Lung (tissue), 12 donors: Measurements from ENCODE around the gene METTL27. TPM values are rescaled to one million over a fixed set of nuclear protein-coding genes. Genes with fewer than 3 reads are reported as not detected.
"Not testable (repeated sequence)": the region's sequence is repeated elsewhere in the genome, so short reads cannot be mapped to it uniquely, and the experiment has no call there.

Experiments used
- ATAC-seq: fragments of 200-7000 bp; cut with Tn5 transposase; one replicate; pipeline ENCODE4 v1.9.1; 2020; ENCODE audit warnings: moderate number of reproducible peaks; ENCODE audit not compliant: insufficient read depth, low FRiP score
- DNase-seq, 3 donors: peaks; one replicate each; pipeline ENCODE4 v3.0.0-alpha.2; 2013 to 2017
- H3K27ac ChIP-seq, 2 donors: one replicate each; pipeline ENCODE4 v1.5.1; 2013; ENCODE audit warnings: mild to moderate bottlenecking in 2 of 2, moderate library complexity in 2 of 2, control low read depth in 1 of 2, inconsistent platforms in 1 of 2, low read depth in 1 of 2, low read length in 1 of 2
- H3K27me3 ChIP-seq, 3 donors: one replicate each; pipeline ENCODE4 v1.5.1; 2013; ENCODE audit warnings: low read length in 2 of 3; ENCODE audit not compliant: control insufficient read depth in 3 of 3, insufficient read depth in 3 of 3
- H3K36me3 ChIP-seq, 4 donors: one replicate each; pipeline ENCODE4 v1.5.1; 2013; ENCODE audit warnings: low read length in 4 of 4, mild to moderate bottlenecking in 1 of 4, moderate library complexity in 1 of 4; ENCODE audit not compliant: control insufficient read depth in 4 of 4, insufficient read depth in 4 of 4
- H3K4me1 ChIP-seq, 5 donors: one replicate each; pipeline ENCODE4 v1.5.1; 2013; ENCODE audit warnings: low read length in 5 of 5, mild to moderate bottlenecking in 2 of 5, moderate library complexity in 1 of 5; ENCODE audit not compliant: control insufficient read depth in 5 of 5, insufficient read depth in 5 of 5
- H3K4me3 ChIP-seq: one replicate; pipeline ENCODE4 v1.5.1; 2013; ENCODE audit warnings: mild to moderate bottlenecking, control low read depth, moderate library complexity
- H3K9ac ChIP-seq, 2 donors: one replicate each; pipeline ENCODE4 v1.5.1; 2013; ENCODE audit warnings: low read length in 2 of 2, control low read depth in 1 of 2; ENCODE audit not compliant: insufficient read depth in 1 of 2
- H3K9me3 ChIP-seq, 4 donors: one replicate each; pipeline ENCODE4 v1.5.1; 2013; ENCODE audit warnings: low read length in 3 of 4, mild to moderate bottlenecking in 1 of 4, moderate library complexity in 1 of 4; ENCODE audit not compliant: control insufficient read depth in 4 of 4, insufficient read depth in 3 of 4
- WGBS, 2 donors: extraction: QIAGEN DNeasy Blood & Tissue Kit; methylation state at CpG; one replicate each; pipeline ENCODE4 v1.1.7; 2013; 5-methylcytosine and 5-hydroxymethylcytosine counted together
- polyA plus RNA-seq, 2 donors: library from polyadenylated mRNA; stranded (reverse); fragments of 200-250 nt; gene quantifications; one replicate each; pipeline ENCODE4 v1.2.1, GENCODE V29; 2013
- total RNA-seq, 2 donors: library from RNA; depleted of rRNA in 1 of 2; stranded (reverse); fragments of >200 nt in 1 of 2; gene quantifications; one replicate each; pipeline ENCODE4 v1.2.1, GENCODE V29; 2014 to 2021
- TF ChIP-seq, protein P1 (sequence below): IDR thresholded peaks from 2 replicates; pipeline ENCODE4 v1.5.1; 2012; ENCODE audit warnings: mild to moderate bottlenecking; ENCODE audit errors: control extremely low read depth, extremely low read depth
- donor health status: control.
- donor health status: control.
- donor health status: Bipolar disorder and iron deficiency.
- donor health status: healthy.
- donor health status: DM: yes; HTN: yes; CAD: no.

METTL27 gene
- total and polyA plus RNA-seq, 4 donors: 2.3 to 22.1 (median 5.1) TPM

DNA sequence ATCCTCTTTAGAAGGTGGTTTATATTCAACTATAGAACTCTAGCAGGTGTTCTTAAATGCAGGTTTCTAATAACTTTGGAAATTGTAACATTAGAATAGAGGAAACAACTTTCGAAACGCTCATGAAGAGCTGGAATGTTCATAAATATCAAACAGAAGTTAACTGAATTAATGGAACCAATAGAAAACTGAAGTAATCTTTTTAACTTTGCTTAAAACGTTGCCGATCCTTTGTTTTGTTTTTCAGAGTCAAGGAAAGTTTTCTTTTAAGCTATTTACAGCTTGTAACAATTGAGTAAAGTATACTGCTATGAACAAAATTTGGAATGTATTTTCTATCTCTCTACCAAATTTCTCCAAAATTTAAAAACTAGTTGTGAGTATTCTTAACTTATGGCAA, 53.3 kb downstream of the METTL27 start:
- TF ChIP-seq, protein P1, sequence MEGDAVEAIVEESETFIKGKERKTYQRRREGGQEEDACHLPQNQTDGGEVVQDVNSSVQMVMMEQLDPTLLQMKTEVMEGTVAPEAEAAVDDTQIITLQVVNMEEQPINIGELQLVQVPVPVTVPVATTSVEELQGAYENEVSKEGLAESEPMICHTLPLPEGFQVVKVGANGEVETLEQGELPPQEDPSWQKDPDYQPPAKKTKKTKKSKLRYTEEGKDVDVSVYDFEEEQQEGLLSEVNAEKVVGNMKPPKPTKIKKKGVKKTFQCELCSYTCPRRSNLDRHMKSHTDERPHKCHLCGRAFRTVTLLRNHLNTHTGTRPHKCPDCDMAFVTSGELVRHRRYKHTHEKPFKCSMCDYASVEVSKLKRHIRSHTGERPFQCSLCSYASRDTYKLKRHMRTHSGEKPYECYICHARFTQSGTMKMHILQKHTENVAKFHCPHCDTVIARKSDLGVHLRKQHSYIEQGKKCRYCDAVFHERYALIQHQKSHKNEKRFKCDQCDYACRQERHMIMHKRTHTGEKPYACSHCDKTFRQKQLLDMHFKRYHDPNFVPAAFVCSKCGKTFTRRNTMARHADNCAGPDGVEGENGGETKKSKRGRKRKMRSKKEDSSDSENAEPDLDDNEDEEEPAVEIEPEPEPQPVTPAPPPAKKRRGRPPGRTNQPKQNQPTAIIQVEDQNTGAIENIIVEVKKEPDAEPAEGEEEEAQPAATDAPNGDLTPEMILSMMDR: no peak

DNA sequence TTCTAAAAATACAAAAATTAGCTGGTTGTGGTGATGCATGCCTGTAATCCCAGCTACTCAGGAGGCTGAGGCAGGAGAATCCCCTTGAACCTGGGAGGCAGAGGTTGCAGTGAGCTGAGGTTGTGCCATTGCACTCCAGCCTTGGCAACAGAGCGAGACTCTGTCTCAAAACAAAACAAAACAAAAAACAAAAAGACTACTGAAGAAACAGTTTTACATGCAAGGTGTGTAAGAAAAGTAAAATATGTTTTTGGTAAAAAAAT, 54.6 kb downstream of the METTL27 start:
- not testable (repeated sequence) for ATAC-seq, H3K9ac ChIP-seq, H3K4me1 ChIP-seq, H3K4me3 ChIP-seq, DNase-seq, H3K27me3 ChIP-seq, H3K27ac ChIP-seq, H3K36me3 ChIP-seq, H3K9me3 ChIP-seq
- WGBS, 2 donors: 82 to 88% methylated on average over 1 of the region's 1 CpG

More for the DNA sequence above, 53.3 kb downstream of the METTL27 start:
- Histone ChIP-seq H3K27me3 (no peaks in the 10 kb centered on the region), H3K9ac (no peak overlapping the region), H3K9me3 (no peaks in the 10 kb centered on the region), H3K27ac (no peak overlapping the region), H3K36me3 (no peaks in the 10 kb centered on the region), H3K4me3 (no peak overlapping the region), H3K4me1 (no peaks in the 10 kb centered on the region)
- ATAC-seq (no peak), DNase-seq (no peak)
- 83 to 94% methylated on average over 4 of the region's 4 CpGs for WGBS, 2 donors

DNA sequence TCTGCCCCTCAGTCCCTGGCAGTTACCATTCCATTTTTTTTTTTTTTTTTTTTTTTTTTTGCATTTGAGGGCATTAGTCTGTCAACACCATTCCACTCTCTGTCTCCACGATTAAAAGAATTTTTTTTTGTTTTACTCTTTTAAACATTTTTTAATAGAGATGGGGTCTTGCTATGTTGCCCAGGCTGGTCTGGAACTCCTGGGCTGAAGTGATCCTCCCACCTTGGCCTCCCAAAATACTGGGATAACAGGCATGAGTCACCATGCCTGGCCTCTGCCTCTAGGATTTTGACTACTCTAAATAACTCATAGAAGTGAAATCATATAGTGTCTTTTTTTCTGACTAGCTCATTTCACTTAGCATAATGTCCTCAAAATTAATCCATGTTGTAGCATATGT, 55.7 kb downstream of the METTL27 start:
- ATAC-seq: no peak
- 68 to 93% methylated on average over 1 of the region's 1 CpG for WGBS, 2 donors
- Histone ChIP-seq H3K27ac (no peak overlapping the region), H3K4me3 (no peak overlapping the region), H3K4me1 (no peaks in the 10 kb centered on the region), H3K9me3 (no peaks in the 10 kb centered on the region), H3K27me3 (no peaks in the 10 kb centered on the region), H3K9ac (no peak overlapping the region), H3K36me3 (no peaks in the 10 kb centered on the region)
- no peak for DNase-seq
- TF ChIP-seq, protein P1: no peak

Other genes starting within 250 kb of the METTL27 start
- 10 to 100 TPM in 1 of 2 donors, 1 to 10 TPM in 1; 1.3 to 16.1 TPM for gene MLXIPL, start 218.0 kb downstream of the METTL27 start, total RNA-seq
- 10 to 100 TPM in 1 of 2 donors, 1 to 10 TPM in 1; 3.4 to 10.0 TPM for gene MLXIPL, start 218.0 kb downstream of the METTL27 start, polyA plus RNA-seq
- gene VPS37D, start 174.7 kb downstream of the METTL27 start, total RNA-seq: 1 to 10 TPM; 1.3 to 5.5 TPM
- 1 to 10 TPM in 1 of 2 donors, under 1 TPM in 1; 0.66 to 1.3 TPM for gene VPS37D, start 174.7 kb downstream of the METTL27 start, polyA plus RNA-seq
- 10 to 100 TPM in 1 of 2 donors, 1 to 10 TPM in 1; 5.3 to 14.4 TPM for gene DNAJC30, start 159.1 kb downstream of the METTL27 start, total RNA-seq
- 10 to 100 TPM in 1 of 2 donors, 1 to 10 TPM in 1; 8.1 to 10.0 TPM for gene DNAJC30, start 159.1 kb downstream of the METTL27 start, polyA plus RNA-seq
- gene BUD23, start 158.9 kb downstream of the METTL27 start, total RNA-seq: 10 to 100 TPM; 33.5 to 76.7 TPM
- gene BUD23, start 158.9 kb downstream of the METTL27 start, polyA plus RNA-seq: 100 to 1,000 TPM in 1 of 2 donors, 10 to 100 TPM in 1; 71.7 to 118 TPM
- 1 to 10 TPM; 7.7 to 8.0 TPM for gene STX1A, start 122.8 kb downstream of the METTL27 start, total RNA-seq
- gene STX1A, start 122.8 kb downstream of the METTL27 start, polyA plus RNA-seq: 1 to 10 TPM; 4.1 to 7.7 TPM
- 10 to 100 TPM; 22.2 to 50.0 TPM for gene ABHD11, start 103.7 kb downstream of the METTL27 start, total RNA-seq
- gene ABHD11, start 103.7 kb downstream of the METTL27 start, polyA plus RNA-seq: 10 to 100 TPM; 30.5 to 52.9 TPM
- 10 to 100 TPM; 43.4 to 43.8 TPM for gene CLDN3, start 72.2 kb downstream of the METTL27 start, total RNA-seq
- gene CLDN3, start 72.2 kb downstream of the METTL27 start, polyA plus RNA-seq: 10 to 100 TPM; 42.9 to 54.7 TPM
- 100 to 1,000 TPM; 150 to 169 TPM for gene CLDN4, start 11.5 kb downstream of the METTL27 start, total RNA-seq
- gene CLDN4, start 11.5 kb downstream of the METTL27 start, polyA plus RNA-seq: 100 to 1,000 TPM in 1 of 2 donors, 10 to 100 TPM in 1; 99.8 to 154 TPM
- gene TMEM270, start 18.6 kb upstream of the METTL27 start, total RNA-seq: 1 to 10 TPM in 1 of 2 donors, not detected in 1; 1.1 TPM
- gene TMEM270, start 18.6 kb upstream of the METTL27 start, polyA plus RNA-seq: under 1 TPM; 0.19 to 0.20 TPM
- gene ELN, start 185.7 kb upstream of the METTL27 start, total RNA-seq: 100 to 1,000 TPM; 149 to 274 TPM
- 10 to 100 TPM; 60.4 to 99.5 TPM for gene ELN, start 185.7 kb upstream of the METTL27 start, polyA plus RNA-seq
- 10 to 100 TPM; 11.2 to 41.0 TPM for gene LIMK1, start 241.3 kb upstream of the METTL27 start, total RNA-seq
- gene LIMK1, start 241.3 kb upstream of the METTL27 start, polyA plus RNA-seq: 10 to 100 TPM; 14.0 to 20.5 TPM